ENCODE results near the gene TMSB4X. TPM values are rescaled to one million over a fixed set of nuclear protein-coding genes. Genes with fewer than 3 reads are reported as not detected.

The TMSB4X gene
- total RNA-seq, 4 donors from 2014 or later, result 435 to 1,751 (median 1,260) TPM

- intact Hi-C loops (cut with DNase I), result no loop called here
- Histone ChIP-seq H3K36me3 (no peaks in the 10 kb centered on the region), H3K27ac (no peak overlapping the region), H3K4me3 (no peak overlapping the region), H3K4me1 (peaks cover 0 to 17% (median 7%) of the 10 kb centered on the region in 3 donors), H3K9me3 (no peaks in the 10 kb centered on the region), H3K27me3 (no peaks in the 10 kb centered on the region)
- WGBS, 2 donors, result 75 to 78% methylated on average over 2 to 3 of the region's 3 CpGs
- DNase-seq, result no peak
- TF ChIP-seq, protein P1, sequence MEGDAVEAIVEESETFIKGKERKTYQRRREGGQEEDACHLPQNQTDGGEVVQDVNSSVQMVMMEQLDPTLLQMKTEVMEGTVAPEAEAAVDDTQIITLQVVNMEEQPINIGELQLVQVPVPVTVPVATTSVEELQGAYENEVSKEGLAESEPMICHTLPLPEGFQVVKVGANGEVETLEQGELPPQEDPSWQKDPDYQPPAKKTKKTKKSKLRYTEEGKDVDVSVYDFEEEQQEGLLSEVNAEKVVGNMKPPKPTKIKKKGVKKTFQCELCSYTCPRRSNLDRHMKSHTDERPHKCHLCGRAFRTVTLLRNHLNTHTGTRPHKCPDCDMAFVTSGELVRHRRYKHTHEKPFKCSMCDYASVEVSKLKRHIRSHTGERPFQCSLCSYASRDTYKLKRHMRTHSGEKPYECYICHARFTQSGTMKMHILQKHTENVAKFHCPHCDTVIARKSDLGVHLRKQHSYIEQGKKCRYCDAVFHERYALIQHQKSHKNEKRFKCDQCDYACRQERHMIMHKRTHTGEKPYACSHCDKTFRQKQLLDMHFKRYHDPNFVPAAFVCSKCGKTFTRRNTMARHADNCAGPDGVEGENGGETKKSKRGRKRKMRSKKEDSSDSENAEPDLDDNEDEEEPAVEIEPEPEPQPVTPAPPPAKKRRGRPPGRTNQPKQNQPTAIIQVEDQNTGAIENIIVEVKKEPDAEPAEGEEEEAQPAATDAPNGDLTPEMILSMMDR (IDR thresholded peaks at IDR 0.05), result no peak
- TF ChIP-seq POLR2A (IDR thresholded peaks at IDR 0.05), result no peak
Measured at GRCh38 chrX:13024986-13025385, 50.1 kb downstream of the TMSB4X start.

Other genes starting within 250 kb of the TMSB4X start
- 10 to 100 TPM; 19.4 to 43.2 (median 25.3) TPM for gene PRPS2, start 183.7 kb upstream of the TMSB4X start, total RNA-seq
- 1 to 10 TPM in 1 of 4 donors, under 1 TPM in 2, not detected in 1; 0.49 to 1.8 (median 0.95) TPM for gene TLR7, start 108.0 kb upstream of the TMSB4X start, total RNA-seq
- gene TLR8, start 68.5 kb upstream of the TMSB4X start, total RNA-seq, result 1 to 10 TPM in 2 of 4 donors, under 1 TPM in 1, not detected in 1; 0.22 to 3.1 (median 1.9) TPM
- gene FAM9C, start 69.5 kb downstream of the TMSB4X start, total RNA-seq, result not detected

Data from esophagus squamous epithelium (tissue), 5 donors.